NCI-H1048 (cell line): ENCODE data around the gene ASMTL.
"Not testable (repeated sequence)": the region's sequence is repeated elsewhere in the genome, so short reads cannot be mapped to it uniquely, and the experiment has no call there.

Experiments
- DNase-seq: peaks from one replicate; lab custom pipeline; 2025; lab: John Stamatoyannopoulos, UW

Gene ASMTL

GRCh38 chrX:1387141-1387776 lies 65.5 kb downstream of the ASMTL start:
- DNase-seq = no peak

- no peak for DNase-seq
Observed at GRCh38 chrX:1386338-1387127, 66.2 kb downstream of the ASMTL start.

- DNase-seq = no peak
Observed at GRCh38 chrX:1385253-1386223, 67.2 kb downstream of the ASMTL start.

GRCh38 chrX:1384658-1385252 lies 68.0 kb downstream of the ASMTL start:
- no peak for DNase-seq

GRCh38 chrX:1380672-1381233 lies 72.0 kb downstream of the ASMTL start:
- DNase-seq = no peak

- no peak for DNase-seq
Observed at GRCh38 chrX:1378306-1378759, 74.4 kb downstream of the ASMTL start.

- no peak for DNase-seq
Observed at GRCh38 chrX:1368385-1368698, 84.4 kb downstream of the ASMTL start.

GRCh38 chrX:1366363-1366762 lies 86.3 kb downstream of the ASMTL start:
- not testable (repeated sequence) for DNase-seq

GRCh38 chrX:1361910-1362309 lies 90.8 kb downstream of the ASMTL start:
- no peak for DNase-seq

- DNase-seq = no peak
Observed at GRCh38 chrX:1361275-1361674, 91.4 kb downstream of the ASMTL start.

GRCh38 chrX:1360171-1360570 lies 92.5 kb downstream of the ASMTL start:
- DNase-seq = no peak

- DNase-seq = no peak
Observed at GRCh38 chrX:1359477-1359873, 93.2 kb downstream of the ASMTL start.

GRCh38 chrX:1358793-1359476 lies 93.8 kb downstream of the ASMTL start:
- DNase-seq = no peak

- no peak for DNase-seq
Observed at GRCh38 chrX:1357993-1358392, 94.7 kb downstream of the ASMTL start.

- no peak for DNase-seq
Observed at GRCh38 chrX:1355131-1356046, 97.3 kb downstream of the ASMTL start.

GRCh38 chrX:1354036-1355019 lies 98.4 kb downstream of the ASMTL start:
- no peak for DNase-seq
